ENCODE data around the gene MMEL1. TPM values are rescaled to one million over a fixed set of nuclear protein-coding genes. Genes with fewer than 3 reads are reported as not detected.

MMEL1 gene
- total RNA-seq, 1 donor from 2014 or later, result 0.62 TPM

DNA sequence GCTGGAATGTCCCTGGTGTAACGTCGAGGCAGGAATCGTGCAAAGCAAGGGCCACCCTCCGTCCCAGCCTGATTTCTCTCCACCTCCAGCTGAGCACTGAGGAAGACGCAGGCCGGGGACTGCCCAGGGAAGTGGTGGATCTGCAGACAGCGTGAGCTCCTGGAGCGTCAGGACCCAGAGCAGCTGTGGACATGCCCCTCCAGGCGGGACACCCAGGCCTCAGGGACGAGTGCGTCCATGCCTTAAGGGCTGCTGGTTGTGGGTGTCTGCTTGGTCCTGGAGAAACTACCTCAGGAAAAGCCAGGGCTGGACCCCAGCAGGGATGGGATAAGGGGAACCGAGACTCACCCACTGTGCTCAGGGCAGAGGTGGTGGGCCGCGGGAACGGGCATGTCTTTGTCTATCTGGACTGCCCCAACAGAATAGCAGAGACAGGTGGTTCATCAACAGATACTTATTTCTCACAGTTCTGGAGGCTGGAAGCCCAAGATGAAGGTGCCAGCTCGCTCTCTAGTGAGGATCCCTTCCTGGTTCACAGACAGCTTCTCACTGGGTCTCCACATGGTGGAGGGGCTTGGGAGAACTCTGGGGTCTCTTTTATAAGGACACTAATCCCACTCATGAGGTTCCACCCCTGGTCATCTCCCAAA is 5.8 kb upstream of the MMEL1 start:
- Mint-ChIP-seq H3K9me3 (ENCODE audit: low read depth) (no peaks in the 10 kb centered on the region), H3K4me3 (ENCODE audit: unreplicated experiment) (no peak overlapping the region), H3K27me3 (ENCODE audit: low read depth) (no peaks in the 10 kb centered on the region), H3K27ac (ENCODE audit: unreplicated experiment) (no peak overlapping the region), H3K36me3 (ENCODE audit: low read depth) (no peaks in the 10 kb centered on the region), H3K4me1 (ENCODE audit: low read depth) (peaks cover 8% of the 10 kb centered on the region)
- no peak for DNase-seq (ENCODE audit: low spot score)
- TF ChIP-seq, protein P1, sequence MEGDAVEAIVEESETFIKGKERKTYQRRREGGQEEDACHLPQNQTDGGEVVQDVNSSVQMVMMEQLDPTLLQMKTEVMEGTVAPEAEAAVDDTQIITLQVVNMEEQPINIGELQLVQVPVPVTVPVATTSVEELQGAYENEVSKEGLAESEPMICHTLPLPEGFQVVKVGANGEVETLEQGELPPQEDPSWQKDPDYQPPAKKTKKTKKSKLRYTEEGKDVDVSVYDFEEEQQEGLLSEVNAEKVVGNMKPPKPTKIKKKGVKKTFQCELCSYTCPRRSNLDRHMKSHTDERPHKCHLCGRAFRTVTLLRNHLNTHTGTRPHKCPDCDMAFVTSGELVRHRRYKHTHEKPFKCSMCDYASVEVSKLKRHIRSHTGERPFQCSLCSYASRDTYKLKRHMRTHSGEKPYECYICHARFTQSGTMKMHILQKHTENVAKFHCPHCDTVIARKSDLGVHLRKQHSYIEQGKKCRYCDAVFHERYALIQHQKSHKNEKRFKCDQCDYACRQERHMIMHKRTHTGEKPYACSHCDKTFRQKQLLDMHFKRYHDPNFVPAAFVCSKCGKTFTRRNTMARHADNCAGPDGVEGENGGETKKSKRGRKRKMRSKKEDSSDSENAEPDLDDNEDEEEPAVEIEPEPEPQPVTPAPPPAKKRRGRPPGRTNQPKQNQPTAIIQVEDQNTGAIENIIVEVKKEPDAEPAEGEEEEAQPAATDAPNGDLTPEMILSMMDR (IDR thresholded peaks at IDR 0.05), result no peak

DNA sequence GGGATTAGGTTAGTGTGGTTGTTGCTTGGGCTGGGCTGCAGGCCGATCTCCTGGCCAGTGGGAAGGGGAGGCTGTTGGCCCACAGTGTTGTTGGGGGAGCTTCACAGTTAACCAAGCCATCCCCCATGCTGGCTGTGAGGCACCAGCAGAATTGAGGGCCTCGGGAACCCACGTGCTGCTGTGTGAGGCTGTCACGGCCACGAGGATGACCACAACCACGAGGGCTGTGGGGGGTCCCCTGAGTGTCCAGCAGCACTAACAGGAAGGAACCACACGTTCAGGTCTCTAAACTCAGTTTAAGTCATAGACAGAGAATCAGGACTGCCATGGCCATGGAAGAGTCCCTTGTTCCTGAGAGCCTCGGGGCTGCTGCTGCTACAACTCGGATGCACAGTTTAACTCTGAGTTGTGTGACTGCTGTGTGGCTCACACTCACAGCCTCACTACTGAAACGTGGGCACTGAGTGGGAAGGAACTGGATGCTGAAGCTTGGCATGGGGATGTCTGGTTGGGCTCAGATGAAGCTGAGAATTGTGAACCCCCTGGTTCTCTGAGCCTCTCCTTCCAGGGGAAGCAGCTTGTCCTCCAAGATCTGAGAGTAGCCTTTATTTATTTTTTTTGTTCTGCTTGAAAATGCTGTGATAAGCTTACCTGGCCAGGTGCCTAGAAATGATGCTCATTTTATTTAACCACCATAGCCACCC is 4.8 kb upstream of the MMEL1 start:
- no peaks in the 10 kb centered on the region for H3K9me3 Mint-ChIP-seq (ENCODE audit: low read depth)
- no peak overlapping the region for H3K4me3 Mint-ChIP-seq (ENCODE audit: unreplicated experiment)
- no peak overlapping the region for H3K27ac Mint-ChIP-seq (ENCODE audit: unreplicated experiment)
- DNase-seq (ENCODE audit: low spot score), result no peak
- peaks cover 2% of the 10 kb centered on the region for H3K27me3 Mint-ChIP-seq (ENCODE audit: low read depth)
- TF ChIP-seq, protein P1 (IDR thresholded peaks at IDR 0.05), result no peak
- no peaks in the 10 kb centered on the region for H3K36me3 Mint-ChIP-seq (ENCODE audit: low read depth)
- peaks cover 6% of the 10 kb centered on the region for H3K4me1 Mint-ChIP-seq (ENCODE audit: low read depth)

DNA sequence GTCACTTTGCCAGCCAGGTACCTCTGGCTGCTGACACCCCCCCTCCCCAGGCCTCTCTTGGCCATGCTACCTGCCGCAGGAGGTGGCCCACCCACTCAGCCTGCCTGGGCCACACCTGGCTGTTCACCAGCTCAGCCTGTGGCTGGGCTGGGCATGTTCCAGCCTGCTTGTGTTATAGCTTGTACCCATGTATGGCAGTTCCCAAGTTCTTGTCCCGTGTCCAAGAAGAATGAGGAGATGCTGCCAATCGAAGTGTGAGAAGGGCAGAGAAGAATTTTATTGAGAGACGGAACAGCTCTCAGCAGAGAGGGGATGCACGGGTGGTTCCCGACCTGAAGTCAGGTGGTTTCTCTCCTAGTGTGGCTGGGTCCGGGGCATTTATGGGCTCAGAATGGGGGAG is 3.9 kb upstream of the MMEL1 start:
- peaks cover 6% of the 10 kb centered on the region for H3K27me3 Mint-ChIP-seq (ENCODE audit: low read depth)
- TF ChIP-seq, protein P1 (IDR thresholded peaks at IDR 0.05), result no peak
- H3K4me1 Mint-ChIP-seq (ENCODE audit: low read depth), result no peaks in the 10 kb centered on the region
- H3K27ac Mint-ChIP-seq (ENCODE audit: unreplicated experiment), result no peak overlapping the region
- no peaks in the 10 kb centered on the region for H3K36me3 Mint-ChIP-seq (ENCODE audit: low read depth)
- no peaks in the 10 kb centered on the region for H3K9me3 Mint-ChIP-seq (ENCODE audit: low read depth)
- no peak overlapping the region for H3K4me3 Mint-ChIP-seq (ENCODE audit: unreplicated experiment)
- DNase-seq (ENCODE audit: low spot score), result no peak

DNA sequence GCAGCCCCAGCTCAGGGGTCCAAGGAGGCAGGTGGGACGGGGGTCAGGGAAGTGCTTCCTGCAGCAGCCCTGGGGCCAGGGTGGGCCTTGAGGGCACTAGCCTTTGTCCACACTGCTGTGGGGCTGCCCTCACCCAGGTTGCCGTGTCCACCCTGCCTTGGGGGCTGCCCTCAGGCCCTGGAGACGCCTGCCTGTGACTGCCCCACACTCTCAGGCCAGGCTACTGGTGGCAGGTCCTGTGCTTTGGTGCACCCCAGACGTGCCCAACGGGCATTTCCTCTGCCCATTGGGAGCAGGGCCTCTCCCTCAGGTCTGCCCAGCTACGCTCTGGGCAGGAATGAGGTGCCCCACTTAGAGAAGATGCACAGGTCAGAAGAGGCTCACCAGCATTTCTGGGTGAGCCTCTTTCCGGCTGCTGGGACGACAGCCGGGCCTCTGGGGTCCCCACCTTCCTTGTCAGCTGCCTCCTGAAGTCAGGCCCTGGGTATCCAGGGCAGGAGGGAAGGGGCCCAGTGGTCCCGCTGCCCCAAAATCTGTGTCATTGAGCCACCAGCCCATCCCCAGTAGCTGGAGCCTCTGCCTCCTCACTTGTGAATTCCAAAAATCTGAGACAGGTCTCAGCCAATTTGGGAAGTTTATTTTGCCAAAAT is 2.7 kb upstream of the MMEL1 start:
- no peaks in the 10 kb centered on the region for H3K4me1 Mint-ChIP-seq (ENCODE audit: low read depth)
- no peaks in the 10 kb centered on the region for H3K9me3 Mint-ChIP-seq (ENCODE audit: low read depth)
- TF ChIP-seq, protein P1 (IDR thresholded peaks at IDR 0.05), result no peak
- H3K27me3 Mint-ChIP-seq (ENCODE audit: low read depth), result peaks cover 15% of the 10 kb centered on the region
- H3K36me3 Mint-ChIP-seq (ENCODE audit: low read depth), result no peaks in the 10 kb centered on the region
- H3K4me3 Mint-ChIP-seq (ENCODE audit: unreplicated experiment), result no peak overlapping the region
- H3K27ac Mint-ChIP-seq (ENCODE audit: unreplicated experiment), result no peak overlapping the region
- DNase-seq (ENCODE audit: low spot score), result no peak

DNA sequence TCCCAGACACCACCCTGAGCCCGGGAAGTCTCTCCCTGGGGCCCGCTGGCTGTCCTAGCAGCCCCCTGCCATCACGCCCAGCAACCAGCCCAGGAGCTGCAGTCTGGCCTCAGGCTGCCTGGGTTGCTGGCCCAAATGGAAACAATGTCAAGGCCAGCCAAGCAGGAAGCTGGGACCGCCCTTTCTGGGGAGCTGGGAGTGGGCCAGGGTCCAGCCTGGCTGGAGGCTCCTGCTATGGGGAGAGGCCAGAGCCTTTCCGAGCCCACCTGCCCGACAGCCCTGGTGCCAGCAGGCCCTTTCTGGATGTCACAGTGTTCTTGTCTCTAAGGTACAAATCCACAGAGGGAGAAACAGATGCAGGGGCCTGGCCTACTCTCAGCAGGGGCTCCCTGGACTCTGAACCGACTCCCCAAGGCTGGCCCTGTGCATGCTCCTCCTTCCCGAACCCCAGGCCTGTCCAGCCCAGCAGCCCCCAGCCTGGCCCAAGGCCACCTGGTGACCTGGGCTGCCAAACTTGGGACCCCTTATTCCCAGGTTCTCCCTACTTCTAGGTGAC is 1.2 kb upstream of the MMEL1 start:
- peaks cover 25% of the 10 kb centered on the region for H3K27me3 Mint-ChIP-seq (ENCODE audit: low read depth)
- H3K9me3 Mint-ChIP-seq (ENCODE audit: low read depth), result no peaks in the 10 kb centered on the region

More for the DNA sequence above, 1.2 kb upstream of the MMEL1 start:
- no peak for DNase-seq (ENCODE audit: low spot score)
- no peak overlapping the region for H3K27ac Mint-ChIP-seq (ENCODE audit: unreplicated experiment)
- TF ChIP-seq, protein P1 (IDR thresholded peaks at IDR 0.05), result no peak
- H3K4me1 Mint-ChIP-seq (ENCODE audit: low read depth), result no peaks in the 10 kb centered on the region
- no peak overlapping the region for H3K4me3 Mint-ChIP-seq (ENCODE audit: unreplicated experiment)
- H3K36me3 Mint-ChIP-seq (ENCODE audit: low read depth), result no peaks in the 10 kb centered on the region

Measured in chondrocyte (in vitro differentiated cells).